Activated T-cell treated with anti-CD3 and anti-CD28 coated beads, Interleukin-2, amount 50 U/mL, for 72 hours (primary cell): ENCODE measurements around the gene PEPD. TPM values are rescaled to one million over a fixed set of nuclear protein-coding genes. Genes with fewer than 3 reads are reported as not detected.
"Not testable (repeated sequence)": the region's sequence is repeated elsewhere in the genome, so short reads cannot be mapped to it uniquely, and the experiment has no call there.

ENCODE experiments used
- ATAC-seq, 2 donors: fragments of 150-1000 bp; cut with Tn5 transposase; replicated peaks in 1 of 2; 2 replicates each; pipeline ENCODE4 v1.10.0; 2021; ENCODE audit warnings: moderate library complexity in 2 of 2, mild to moderate bottlenecking in 1 of 2
- DNase-seq, 2 donors: peaks; one replicate each; pipeline ENCODE4 v3.0.0; 2021 to 2022; ENCODE audit warnings: mixed read lengths in 1 of 2
- H3K27ac Mint-ChIP-seq: one replicate; pipeline ENCODE4 v1.8.0; 2022; ENCODE audit warnings: mild to moderate bottlenecking, moderate library complexity, mixed read lengths
- H3K27me3 Mint-ChIP-seq: one replicate; pipeline ENCODE4 v1.8.0; 2022; ENCODE audit warnings: low read depth, mixed read lengths
- H3K36me3 Mint-ChIP-seq, 2 donors: one replicate each; pipeline ENCODE4 v1.8.0; 2022; ENCODE audit warnings: mixed read lengths in 2 of 2, mild to moderate bottlenecking in 1 of 2; ENCODE audit not compliant: insufficient read depth in 2 of 2
- H3K4me1 Mint-ChIP-seq: one replicate; pipeline ENCODE4 v1.8.0; 2022; ENCODE audit warnings: low read depth, mixed read lengths
- H3K4me3 Mint-ChIP-seq, 2 donors: one replicate each; pipeline ENCODE4 v1.8.0; 2022; ENCODE audit warnings: mild to moderate bottlenecking in 2 of 2, mixed read lengths in 2 of 2, moderate library complexity in 2 of 2
- H3K9me3 Mint-ChIP-seq, 2 donors: one replicate each; pipeline ENCODE4 v1.8.0; 2022; ENCODE audit warnings: mixed read lengths in 2 of 2
- total RNA-seq, 2 donors: library from RNA; stranded (reverse); gene quantifications; one replicate each; pipeline ENCODE4 v1.2.3, GENCODE V29; 2022

The PEPD gene
- total RNA-seq, 2 donors from 2014 or later, result 19.8 to 21.1 TPM

DNA sequence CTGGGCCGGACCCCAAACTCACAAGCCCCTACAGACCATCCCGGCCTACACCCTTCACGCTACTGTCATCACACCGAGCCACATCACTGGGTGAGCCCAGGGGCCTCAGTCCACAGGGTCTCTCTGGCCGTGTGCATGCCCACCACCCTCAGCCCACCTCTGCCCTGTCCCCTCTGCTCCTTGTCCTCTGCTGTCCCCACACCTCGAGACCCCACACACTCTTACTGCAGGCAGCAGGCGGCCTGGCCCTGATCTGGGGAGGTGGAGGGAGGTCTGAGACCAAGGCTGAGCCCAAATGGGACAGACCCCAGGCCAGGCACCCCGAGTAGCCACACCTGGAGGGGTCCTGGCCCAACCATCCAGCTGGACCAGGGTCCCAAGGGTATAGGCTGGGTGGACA, 35.2 kb downstream of the PEPD start:
- Mint-ChIP-seq H3K9me3 (peaks cover 5 to 10% of the 10 kb centered on the region in 2 donors), H3K4me3 (no peak overlapping the region), H3K36me3 (peaks cover 7 to 8% of the 10 kb centered on the region in 2 donors), H3K27ac (no peak overlapping the region), H3K4me1 (no peaks in the 10 kb centered on the region), H3K27me3 (no peaks in the 10 kb centered on the region)
- DNase-seq (no peak), ATAC-seq (no peak)

DNA sequence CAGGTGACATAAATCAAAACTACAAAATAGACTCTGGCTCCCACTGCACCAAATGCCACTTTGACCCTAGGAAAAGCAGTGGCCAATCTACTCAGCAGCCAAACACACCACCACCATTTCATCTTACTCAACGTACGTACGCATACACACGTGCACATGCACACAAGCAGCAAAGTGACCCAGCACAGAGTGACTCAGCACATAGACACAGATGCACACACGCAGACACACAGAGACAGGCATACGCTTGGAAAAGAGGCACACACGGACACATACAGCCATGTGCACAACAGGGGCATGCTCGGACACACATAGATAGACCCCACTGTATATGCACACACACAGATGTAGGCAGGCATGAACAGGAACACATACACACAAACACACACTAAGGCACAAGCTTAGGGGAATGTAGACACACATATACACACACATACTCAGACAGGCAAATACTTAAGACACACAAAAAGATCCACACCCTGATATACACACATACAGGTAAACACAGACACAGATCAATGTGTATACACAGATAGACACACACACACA, 37.3 kb downstream of the PEPD start:
- no peaks in the 10 kb centered on the region for H3K27me3 Mint-ChIP-seq
- ATAC-seq (no peak), DNase-seq (no peak)
- no peak overlapping the region for H3K27ac Mint-ChIP-seq
- no peaks in the 10 kb centered on the region for H3K4me1 Mint-ChIP-seq
- H3K9me3 Mint-ChIP-seq, result peaks cover 8 to 10% of the 10 kb centered on the region in 2 donors
- H3K4me3 Mint-ChIP-seq, result no peak overlapping the region
- peaks cover 11 to 18% of the 10 kb centered on the region in 2 donors for H3K36me3 Mint-ChIP-seq

DNA sequence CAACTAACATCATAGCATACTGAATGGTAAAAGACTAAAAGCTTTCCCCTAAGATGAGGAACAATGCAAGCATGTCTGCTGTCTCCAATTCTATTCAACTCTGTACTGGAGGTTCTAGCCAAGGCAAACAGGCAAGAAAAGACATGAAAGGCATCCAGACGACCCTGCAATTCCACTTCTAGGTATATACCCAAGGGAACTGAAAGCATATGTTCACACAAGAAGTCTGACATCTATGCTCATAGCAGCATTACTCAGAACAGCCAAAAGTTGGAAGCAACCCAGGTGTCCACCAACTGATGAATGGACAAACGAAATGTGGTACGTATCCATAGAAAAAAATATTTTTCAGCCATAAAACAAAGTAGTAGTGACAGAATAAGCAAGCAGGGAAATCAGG, 39.1 kb downstream of the PEPD start:
- H3K36me3 Mint-ChIP-seq, result peaks cover 13 to 25% of the 10 kb centered on the region in 2 donors
- ATAC-seq, result no peak
- H3K27me3 Mint-ChIP-seq, result no peaks in the 10 kb centered on the region
- no peaks in the 10 kb centered on the region for H3K4me1 Mint-ChIP-seq
- peaks cover 10% of the 10 kb centered on the region in 2 donors for H3K9me3 Mint-ChIP-seq
- no peak overlapping the region for H3K4me3 Mint-ChIP-seq
- no peak for DNase-seq
- no peak overlapping the region for H3K27ac Mint-ChIP-seq

DNA sequence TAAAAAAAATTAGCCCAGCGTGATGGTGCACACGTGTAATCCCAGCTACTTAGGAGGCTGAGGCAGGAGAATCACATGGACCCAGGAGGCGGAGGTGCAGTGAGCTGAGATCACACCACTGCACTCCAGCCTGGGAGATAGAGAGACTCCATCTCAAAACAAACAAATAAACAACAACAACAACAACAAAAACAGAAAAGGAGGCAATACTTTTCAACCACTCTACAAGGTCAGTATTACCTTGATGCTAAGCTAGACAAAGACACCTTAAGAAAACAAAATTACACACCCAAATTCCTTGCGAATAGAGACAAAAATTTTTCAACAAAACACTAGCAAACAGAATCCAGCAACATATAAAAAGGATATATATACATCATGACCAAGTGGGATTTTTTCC, 39.7 kb downstream of the PEPD start:
- Mint-ChIP-seq H3K9me3 (peaks cover 10% of the 10 kb centered on the region in 2 donors), H3K27ac (no peak overlapping the region), H3K27me3 (no peaks in the 10 kb centered on the region), H3K36me3 (peaks cover 13 to 25% of the 10 kb centered on the region in 2 donors), H3K4me1 (no peaks in the 10 kb centered on the region), H3K4me3 (no peak overlapping the region)
- DNase-seq (no peak), ATAC-seq (no peak)

DNA sequence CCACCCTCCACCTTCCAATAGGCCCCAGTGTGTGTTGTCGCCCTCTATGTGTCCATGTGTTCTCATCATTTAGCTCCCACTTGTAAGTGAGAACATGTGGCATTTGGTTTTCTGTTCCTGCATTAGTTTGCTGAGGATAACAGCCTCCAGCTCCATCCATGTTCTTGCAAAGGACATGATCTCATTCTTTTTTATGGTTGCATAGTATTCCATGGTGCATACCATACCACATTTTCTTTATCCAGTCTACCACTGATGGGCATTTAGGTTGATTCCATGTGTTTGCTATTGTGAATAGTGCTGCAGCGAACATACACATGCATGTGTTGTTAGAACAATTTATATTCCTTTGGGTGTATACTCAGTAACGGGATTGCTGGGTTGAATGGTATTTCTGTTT, 42.0 kb downstream of the PEPD start:
- not testable (repeated sequence) for H3K4me3 Mint-ChIP-seq, H3K9me3 Mint-ChIP-seq, ATAC-seq, H3K27ac Mint-ChIP-seq, DNase-seq, H3K27me3 Mint-ChIP-seq, H3K4me1 Mint-ChIP-seq
- H3K36me3 Mint-ChIP-seq, result peaks cover 12 to 24% of the 10 kb centered on the region in 2 donors

DNA sequence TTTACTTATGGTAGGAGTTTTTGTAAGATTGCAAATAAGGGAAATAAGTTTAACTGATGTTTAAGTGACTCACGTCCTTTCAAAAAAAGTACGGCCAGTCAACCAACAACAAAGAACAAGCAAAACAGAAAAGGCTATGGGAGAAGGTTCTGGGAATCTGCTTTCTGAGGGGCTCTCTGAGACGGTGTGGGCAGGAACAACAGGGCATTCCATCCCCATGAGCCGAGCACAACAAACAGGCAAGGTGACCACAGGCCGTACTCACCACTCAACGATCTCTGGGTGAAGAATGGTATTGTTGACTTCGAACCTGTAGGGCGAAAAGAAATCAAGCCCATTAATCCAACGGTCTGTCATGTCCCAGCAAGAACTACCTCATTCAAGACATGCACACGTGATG, 43.8 kb downstream of the PEPD start:
- H3K36me3 Mint-ChIP-seq, result peaks cover 8 to 19% of the 10 kb centered on the region in 2 donors
- no peak overlapping the region for H3K4me3 Mint-ChIP-seq
- H3K27me3 Mint-ChIP-seq, result no peaks in the 10 kb centered on the region
- ATAC-seq (no peak), DNase-seq (no peak)
- H3K9me3 Mint-ChIP-seq, result peaks cover 4 to 5% of the 10 kb centered on the region in 2 donors
- no peak overlapping the region for H3K27ac Mint-ChIP-seq
- no peaks in the 10 kb centered on the region for H3K4me1 Mint-ChIP-seq

DNA sequence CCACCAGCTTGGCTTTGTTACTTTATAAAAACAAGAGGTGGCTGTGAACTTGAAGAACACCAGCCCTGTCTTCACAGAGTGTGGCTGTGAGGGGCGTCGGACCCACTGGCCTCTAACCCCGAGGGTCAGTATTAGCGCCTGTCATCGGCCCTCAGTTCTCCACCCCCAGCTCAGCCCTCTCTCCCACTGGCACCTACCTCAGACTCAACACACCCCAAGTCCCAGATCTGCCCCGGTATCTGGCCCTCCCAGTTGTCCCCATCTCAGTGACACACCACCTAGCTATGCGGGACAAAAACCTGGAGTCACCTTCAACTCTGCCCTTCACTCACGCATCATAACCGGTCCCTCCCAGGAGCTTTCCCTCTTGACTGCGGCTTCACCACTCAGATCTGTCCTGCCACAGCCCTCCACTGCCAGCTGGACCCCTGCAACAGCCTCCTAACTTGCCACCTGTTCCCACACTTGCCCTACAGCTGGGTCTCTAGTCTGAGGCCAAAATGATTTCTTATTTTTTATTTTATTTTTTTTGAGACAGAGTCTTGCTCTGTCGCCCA, 45.4 kb downstream of the PEPD start:
- DNase-seq, result no peak
- no peak for ATAC-seq

DNA sequence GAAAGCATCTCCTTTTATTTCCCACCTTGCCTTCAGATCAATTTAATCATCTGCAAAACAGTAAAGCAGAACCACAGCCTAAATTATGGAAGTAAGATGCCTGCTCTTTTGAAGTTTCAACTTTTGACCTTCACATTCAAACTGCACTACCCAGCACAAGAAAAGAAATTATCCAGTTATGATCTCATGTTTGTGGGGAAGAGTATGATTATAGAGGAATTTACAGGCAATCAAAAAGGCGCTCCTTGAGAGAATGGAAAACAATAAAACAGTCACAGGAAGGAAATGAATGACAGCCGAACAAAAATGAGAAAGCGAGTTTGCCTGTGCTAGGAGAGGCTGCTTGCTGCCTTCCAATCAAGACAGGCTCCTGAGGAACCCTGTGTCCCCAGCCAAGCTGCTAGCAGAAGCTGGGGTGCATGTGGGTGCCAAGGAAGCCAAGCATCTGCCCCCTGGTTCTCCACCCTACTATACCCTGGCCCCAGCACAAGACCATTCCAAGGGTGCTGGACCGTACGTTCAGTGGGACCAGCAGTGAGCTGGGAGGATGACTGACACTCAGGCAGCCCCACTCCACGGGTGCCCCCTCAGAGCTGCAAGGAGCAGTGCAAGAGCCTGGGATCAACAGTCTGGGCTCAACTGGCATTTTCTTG, 47.8 kb downstream of the PEPD start:
- ATAC-seq, result no peak
- DNase-seq, result no peak
- peaks cover under 1 to 4% of the 10 kb centered on the region in 2 donors for H3K36me3 Mint-ChIP-seq

More for the DNA sequence above, 45.4 kb downstream of the PEPD start:
- Mint-ChIP-seq H3K27me3 (no peaks in the 10 kb centered on the region), H3K36me3 (peaks cover 6 to 17% of the 10 kb centered on the region in 2 donors), H3K27ac (no peak overlapping the region), H3K4me1 (no peaks in the 10 kb centered on the region), H3K9me3 (peaks cover 0 to 5% of the 10 kb centered on the region in 2 donors), H3K4me3 (no peak overlapping the region)

DNA sequence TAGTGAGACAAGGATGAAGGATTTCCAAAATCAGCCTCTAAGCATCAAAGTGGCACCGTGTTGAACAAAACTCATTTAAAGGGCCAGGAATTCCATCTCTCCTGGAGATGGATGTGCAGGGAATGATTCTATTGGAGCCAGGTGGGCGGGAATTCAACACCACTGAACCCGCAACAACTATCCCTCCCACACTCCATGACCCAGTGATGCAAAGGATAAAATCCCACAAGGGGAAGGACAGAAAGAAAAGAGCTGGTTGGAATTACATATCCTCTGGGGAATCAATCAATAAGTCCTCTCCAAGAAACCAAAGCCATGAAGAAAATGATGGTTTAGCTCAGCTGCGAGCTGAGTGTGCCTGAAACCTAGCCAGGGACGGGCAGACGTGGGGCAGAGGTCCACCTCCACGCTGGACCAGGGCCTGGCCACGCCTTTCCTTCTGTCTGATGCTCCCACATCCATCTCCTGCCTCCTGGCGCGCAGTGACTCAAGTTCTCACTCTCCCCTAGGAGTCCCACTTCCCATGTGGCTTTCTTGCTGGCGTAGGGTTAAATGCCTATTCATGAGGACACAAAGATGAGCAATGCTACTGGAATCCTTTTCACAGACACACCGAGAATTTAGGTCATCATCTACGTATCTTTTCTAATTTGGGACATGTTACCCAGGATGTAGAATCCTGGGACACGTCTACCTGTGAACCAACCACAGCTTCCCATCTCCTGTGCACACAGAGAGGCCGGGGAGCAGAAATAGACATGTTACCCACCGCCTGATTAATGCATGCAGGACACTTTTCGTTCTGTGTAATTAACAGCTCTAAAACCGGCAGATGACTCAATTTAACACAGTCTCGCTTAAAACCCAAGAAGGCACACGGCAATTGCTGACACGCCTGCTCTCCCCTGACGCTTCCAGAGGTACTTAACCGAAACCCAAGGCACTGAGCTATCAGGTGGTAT, 48.6 kb downstream of the PEPD start:
- no peak for ATAC-seq
- no peaks in the 10 kb centered on the region for H3K9me3 Mint-ChIP-seq
- H3K27me3 Mint-ChIP-seq, result no peaks in the 10 kb centered on the region
- DNase-seq, result no peak
- H3K27ac Mint-ChIP-seq, result no peak overlapping the region
- no peak overlapping the region for H3K4me3 Mint-ChIP-seq
- H3K36me3 Mint-ChIP-seq, result no peaks in the 10 kb centered on the region
- H3K4me1 Mint-ChIP-seq, result no peaks in the 10 kb centered on the region

More for the DNA sequence above, 47.8 kb downstream of the PEPD start:
- H3K4me3 Mint-ChIP-seq, result no peak overlapping the region
- H3K9me3 Mint-ChIP-seq, result no peaks in the 10 kb centered on the region
- H3K27ac Mint-ChIP-seq, result no peak overlapping the region
- no peaks in the 10 kb centered on the region for H3K27me3 Mint-ChIP-seq
- no peaks in the 10 kb centered on the region for H3K4me1 Mint-ChIP-seq

DNA sequence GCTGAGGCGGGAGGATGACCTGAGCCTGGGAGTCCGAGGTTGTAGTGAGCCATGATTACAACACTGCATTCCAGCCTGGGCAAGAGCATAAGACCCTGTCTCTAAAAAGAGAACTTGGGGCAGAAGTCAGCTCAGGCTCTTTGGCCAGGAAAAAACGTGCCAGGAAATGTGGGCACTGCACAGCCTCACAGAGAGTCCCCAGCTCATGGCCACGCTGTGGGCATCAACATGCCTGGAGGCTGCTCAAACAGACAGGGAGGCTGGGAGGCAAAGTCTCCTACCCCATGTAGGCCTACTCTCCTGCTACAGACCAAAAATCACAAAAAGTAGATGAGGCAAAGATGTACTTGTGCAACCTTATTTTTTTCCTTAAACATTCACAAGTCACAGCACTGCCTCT, 49.4 kb downstream of the PEPD start:
- Mint-ChIP-seq H3K9me3 (no peaks in the 10 kb centered on the region), H3K27me3 (no peaks in the 10 kb centered on the region), H3K27ac (no peak overlapping the region), H3K4me3 (no peak overlapping the region), H3K36me3 (no peaks in the 10 kb centered on the region), H3K4me1 (no peaks in the 10 kb centered on the region)
- ATAC-seq (no peak), DNase-seq (no peak)

DNA sequence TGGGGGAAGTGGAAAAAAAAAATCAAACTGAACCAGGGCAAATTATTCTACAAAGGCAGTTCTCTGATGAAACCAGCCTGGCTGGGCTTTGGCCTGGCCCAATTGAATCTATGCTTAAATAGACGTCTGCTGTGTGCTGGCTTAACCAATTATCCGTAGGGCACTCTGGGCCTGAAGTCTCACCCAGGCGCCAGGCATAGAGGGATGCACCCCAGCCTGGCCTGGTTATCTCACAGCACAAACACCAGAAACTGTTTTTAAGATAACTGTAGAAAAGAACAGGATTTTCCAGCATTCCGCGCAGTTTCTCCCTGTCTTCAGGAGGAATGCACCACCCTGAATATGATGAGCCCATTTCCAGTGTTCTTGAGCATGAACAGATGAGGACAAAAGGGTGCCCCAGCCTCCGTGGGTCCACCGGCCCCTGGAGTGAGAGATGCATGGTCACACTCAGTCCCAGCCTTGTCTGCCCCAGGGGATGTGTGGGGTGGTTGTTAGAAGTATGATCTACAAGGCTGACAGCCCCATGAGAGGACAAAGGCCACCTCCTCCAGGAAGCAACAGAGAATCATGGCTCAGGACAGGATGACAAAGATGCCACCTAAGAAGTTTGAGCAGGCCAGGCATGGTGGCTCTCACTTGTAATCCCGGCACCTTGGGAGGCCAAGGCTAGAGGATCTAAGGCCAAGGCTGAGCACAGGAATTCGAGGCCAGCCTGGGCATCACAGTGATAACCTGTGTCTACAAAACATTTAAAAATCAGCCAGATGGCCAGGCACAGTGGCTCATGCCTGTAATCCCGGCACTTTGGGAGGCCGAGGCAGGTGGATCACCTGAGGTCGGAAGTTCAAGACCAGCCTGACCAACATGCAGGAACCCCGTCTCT, 50.2 kb downstream of the PEPD start:
- Mint-ChIP-seq H3K4me1 (no peaks in the 10 kb centered on the region), H3K9me3 (no peaks in the 10 kb centered on the region), H3K4me3 (no peak overlapping the region), H3K27ac (no peak overlapping the region), H3K27me3 (no peaks in the 10 kb centered on the region), H3K36me3 (no peaks in the 10 kb centered on the region)
- ATAC-seq (no peak), DNase-seq (no peak)

DNA sequence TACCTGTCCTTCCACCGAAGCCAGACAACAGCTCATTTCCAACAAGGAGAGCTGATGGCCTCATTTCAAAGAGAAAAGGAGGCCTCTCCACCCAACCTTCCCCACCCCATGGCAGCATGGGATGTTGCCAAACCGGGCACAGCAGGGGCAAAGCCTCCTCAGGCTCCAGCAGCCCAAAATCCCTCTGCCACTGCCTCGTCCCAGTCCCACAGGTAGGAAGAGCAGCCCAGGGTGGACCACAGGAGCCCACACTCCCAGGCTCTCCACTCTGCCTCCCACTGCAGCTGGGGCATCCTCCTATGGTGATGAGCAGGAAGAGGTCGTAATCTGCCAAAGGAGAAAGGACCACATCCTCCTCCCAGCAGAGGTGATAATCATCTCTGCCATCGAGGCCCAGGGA, 50.9 kb downstream of the PEPD start:
- Mint-ChIP-seq H3K4me3 (no peak overlapping the region), H3K9me3 (no peaks in the 10 kb centered on the region), H3K27me3 (no peaks in the 10 kb centered on the region), H3K27ac (no peak overlapping the region), H3K36me3 (no peaks in the 10 kb centered on the region), H3K4me1 (no peaks in the 10 kb centered on the region)
- DNase-seq (no peak), ATAC-seq (no peak)
